GM21367 (cell line): ENCODE data around the gene PFN3.

Source experiments
- ATAC-seq: cut with Tn5 transposase; IDR thresholded peaks from one replicate; pipeline ENCODE4 v1.9.1; 2021; ENCODE audit not compliant: unreplicated experiment

The PFN3 gene

DNA sequence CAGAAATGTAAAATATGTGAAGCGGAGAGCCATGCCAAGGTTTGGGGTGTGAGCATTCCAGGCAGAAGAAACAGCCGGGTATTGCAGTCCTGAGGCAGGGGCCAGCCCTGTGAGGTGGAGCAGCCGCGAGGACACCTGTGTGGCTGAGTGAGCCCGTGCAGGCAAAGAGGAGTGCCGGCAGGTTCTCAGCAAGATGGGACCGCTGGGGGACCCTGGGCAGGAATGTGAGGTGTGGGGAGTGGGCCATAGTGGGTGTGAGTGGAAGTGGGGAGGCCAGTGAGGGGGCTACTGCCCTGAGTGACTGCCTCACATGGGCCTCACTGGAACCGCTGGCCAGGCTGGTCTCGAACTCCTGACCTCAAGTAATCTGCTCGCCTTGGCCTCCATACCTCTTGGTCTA, 38.0 kb upstream of the PFN3 start:
- no peak for ATAC-seq

DNA sequence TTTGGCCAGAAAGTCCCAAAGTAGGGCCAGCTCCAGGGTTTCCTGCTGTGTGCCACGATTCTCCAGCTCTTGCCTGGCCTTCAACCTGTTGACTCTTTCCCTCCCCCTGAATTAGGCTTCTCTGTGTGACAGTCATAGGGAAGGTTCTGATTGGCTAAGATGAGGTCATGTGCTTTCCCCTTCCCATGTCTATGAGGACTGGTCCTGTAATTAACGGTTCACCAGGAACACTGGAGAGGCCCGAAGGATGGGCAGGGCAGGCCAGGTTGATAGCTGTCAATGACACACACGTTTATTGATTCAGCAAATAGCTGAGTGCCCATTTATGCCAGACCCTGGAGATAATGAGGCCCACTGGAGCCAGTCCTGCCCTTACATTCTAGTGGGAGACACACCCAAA, 37.2 kb upstream of the PFN3 start:
- no peak for ATAC-seq

DNA sequence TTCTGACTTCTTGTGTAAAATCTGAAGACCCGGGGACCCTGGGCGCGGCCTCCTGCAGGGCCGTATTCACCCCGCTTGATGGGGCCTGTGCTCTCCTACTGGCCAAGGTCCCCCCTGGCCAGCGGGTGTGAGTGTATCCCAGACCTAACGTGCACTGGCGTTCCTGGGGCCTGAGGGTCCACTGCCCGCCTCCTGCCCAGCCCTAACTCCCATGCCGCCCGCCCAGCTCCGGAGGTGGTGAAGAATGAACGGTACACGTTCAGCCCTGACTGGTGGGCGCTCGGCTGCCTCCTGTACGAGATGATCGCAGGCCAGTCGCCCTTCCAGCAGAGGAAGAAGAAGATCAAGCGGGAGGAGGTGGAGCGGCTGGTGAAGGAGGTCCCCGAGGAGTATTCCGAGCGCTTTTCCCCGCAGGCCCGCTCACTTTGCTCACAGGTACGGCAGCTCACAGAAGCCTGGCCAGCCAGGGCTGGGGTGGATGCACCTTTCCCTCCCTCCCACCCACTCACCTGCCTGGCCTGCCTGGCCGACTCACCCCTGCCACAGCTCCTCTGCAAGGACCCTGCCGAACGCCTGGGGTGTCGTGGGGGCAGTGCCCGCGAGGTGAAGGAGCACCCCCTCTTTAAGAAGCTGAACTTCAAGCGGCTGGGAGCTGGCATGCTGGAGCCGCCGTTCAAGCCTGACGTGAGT, 35.5 kb upstream of the PFN3 start:
- no peak for ATAC-seq

DNA sequence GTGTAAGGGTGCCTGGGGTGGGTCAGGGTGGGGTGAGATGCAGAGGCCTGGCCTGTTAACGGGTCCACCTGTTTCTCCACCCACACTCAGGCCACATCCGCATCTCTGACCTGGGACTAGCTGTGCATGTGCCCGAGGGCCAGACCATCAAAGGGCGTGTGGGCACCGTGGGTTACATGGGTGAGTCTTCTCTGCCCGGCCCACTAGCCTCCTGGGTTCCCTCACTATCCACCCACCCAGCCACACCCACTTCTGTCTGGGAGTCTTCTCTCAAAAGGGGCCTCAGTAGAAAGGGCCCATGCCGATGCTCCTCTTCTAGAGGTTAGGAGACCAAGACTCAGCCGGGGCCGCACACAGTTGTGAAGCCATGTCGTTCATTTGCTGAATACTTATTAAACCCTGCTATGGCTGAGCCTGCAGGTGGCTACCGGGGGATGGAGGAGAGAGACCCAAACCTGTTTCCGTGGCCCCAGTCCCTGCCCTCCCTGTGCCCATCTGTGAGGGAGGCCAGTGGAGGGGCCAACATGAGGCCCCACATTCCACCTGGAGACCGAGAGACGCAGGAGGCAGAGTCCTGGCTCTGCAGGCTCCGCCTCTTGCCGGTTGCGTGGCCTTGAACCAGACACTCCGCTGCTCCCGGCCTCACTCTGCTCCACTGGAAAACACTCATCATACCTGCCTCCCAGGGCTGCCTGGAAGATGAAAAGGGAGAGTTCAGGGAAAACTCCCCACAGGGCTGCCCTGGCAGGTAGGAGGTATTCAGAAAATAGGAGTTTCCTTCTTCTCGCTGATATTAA, 34.7 kb upstream of the PFN3 start:
- no peak for ATAC-seq

DNA sequence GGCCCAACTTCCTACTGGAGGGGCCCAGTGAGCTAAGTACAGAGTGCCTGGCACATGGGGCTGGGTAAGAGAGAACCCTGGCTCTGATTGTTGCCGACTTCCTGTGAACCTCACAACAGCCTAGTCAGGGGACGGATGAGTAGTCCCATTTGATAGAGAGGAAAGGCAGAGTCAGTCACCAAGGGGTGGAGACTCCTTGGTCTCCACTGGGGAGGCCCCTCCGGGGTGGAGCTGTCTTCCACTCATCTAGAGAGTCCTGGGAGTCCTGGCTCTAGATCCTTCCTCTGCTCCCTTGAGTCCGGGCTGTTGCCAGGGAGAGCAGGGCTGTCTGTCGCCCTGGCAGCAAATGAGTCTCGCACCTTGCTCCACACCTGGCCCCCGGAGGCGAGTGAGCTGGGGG, 34.0 kb upstream of the PFN3 start:
- ATAC-seq: no peak

DNA sequence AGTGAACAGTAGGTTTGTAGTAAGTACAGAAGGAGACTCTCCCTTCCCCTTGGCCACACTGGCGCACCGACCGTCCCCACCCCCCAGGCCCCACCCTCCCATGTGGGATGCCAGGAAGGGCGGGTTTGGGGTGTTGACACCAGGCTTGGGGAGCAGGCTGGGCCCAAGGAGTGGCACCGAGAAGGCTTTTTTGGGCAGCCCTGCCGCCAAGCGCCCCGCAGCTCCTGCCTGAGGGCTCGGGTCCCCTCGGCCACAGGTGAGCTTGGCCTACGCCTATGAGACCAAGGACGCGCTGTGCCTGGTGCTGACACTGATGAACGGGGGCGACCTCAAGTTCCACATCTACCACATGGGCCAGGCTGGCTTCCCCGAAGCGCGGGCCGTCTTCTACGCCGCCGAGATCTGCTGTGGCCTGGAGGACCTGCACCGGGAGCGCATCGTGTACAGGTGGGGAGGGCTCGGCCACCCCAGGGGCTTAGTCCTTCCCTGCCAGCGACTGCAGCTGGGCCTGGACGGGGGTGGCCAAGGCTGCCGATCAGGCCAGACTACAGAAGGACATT, 33.3 kb upstream of the PFN3 start:
- ATAC-seq: no peak

DNA sequence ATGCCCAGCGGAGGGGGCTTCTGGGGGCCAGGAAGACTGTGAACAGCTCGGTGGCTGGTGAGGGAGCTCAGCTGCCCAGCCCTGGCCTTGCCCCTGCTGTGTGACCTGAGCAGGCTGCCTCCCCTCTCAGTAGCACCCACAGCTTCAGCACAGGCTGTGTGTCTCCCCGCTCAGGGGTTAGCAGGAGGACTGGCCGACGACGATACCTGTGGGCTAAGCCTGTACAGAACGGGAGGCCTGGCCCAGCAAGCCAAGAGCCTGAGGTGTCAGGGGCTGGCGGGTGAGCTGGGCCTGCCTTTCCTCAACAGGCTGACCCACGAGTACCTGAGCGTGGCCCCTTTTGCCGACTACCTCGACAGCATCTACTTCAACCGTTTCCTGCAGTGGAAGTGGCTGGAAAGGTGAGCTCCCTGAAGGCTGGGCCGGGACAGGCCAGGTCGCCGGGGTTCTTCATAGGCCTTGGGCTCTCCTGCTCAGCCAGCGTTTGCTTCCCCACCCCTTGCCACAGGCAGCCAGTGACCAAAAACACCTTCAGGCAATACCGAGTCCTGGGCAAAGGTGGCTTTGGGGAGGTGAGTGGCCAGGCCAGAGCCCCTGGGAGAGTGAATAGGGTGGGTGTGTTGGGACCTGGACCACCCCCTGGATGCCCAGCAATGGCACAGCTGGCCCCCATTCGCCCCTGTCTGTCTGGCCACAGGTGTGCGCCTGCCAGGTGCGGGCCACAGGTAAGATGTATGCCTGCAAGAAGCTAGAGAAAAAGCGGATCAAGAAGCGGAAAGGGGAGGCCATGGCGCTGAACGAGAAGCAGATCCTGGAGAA, 32.6 kb upstream of the PFN3 start:
- ATAC-seq: no peak

DNA sequence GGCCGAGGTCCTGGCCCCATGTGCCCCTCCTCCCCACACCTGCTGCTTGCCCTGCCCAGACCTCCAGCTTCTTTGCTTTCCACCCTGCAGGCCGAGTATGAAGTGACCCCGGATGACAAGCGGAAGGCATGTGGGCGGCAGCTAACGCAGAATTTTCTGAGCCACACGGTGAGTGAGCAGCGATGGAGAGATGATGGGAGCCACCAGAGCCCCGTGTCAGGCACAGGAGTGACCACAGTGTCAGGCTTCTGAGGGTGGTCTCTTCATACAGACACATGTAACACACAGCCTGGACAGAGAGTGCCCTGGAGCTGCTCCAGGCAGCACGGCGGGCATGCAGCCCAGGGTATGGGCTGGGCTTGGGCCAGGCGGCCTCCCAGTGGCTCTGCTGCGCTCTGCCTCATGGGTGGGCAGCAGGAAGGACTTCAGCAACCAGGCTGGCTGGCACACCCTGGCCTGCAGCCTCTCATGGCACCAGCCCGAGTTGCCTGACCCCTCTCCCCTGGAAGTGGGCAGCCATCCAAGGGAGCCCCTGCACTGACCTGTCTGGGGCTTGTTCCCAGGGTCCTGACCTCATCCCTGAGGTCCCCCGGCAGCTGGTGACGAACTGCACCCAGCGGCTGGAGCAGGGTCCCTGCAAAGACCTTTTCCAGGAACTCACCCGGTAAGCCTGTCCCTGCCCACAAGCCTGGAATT, 31.8 kb upstream of the PFN3 start:
- no peak for ATAC-seq

DNA sequence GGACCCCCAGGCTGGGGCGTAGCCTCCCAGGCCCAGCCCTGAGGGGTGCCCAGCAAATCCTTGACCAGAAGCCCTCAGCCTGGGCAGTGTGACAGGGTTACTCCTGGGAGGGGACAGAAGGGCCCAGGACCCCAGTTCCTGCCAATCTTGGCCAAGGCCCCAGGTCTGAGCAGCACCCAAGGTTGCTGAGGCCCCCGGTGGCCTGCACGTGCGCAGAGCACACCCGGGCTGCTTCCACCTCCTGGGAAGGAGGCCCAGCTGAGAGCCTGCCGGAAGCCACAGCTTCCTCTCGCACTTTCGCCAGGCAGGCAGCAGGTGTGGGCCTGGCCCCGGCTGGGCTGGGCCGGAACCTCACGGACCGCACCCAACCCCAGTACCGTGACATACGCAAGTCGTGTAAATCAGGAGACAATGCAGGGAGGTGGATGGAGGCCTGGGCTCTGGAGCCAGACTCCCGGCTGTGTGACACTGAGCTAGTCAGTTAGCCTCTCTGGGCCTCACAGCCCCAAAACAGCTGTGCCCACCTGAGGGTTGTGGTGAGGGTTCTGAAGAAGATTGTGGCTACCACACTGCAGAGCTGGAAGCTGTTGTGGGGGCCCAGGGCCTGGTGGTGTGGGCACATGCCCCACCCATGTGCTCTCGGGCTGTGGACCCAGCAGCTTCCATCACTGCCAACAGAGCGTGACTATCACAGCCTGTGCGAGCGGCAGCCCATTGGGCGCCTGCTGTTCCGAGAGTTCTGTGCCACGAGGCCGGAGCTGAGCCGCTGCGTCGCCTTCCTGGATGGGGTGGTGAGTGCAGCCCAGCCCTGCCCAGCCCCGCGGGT, 31.1 kb upstream of the PFN3 start:
- peak; percentile 31 for ATAC-seq

DNA sequence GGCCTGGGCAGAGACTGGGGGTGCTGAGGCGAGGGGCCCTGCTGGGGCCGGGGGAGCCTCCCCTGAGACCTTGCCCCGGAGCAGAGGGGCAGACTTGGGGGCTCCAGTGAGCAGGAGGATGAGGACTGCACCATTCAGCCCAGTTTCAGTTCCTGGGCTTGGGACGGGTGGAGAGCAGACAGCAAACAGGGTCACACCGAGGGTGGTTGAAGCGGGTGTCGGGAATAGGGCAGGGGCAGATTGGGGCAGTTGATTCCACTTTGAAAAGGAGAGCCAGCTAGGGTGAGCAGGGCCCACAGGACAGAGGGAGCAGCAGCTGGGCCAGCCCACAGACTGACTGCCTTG, 30.5 kb upstream of the PFN3 start:
- no peak for ATAC-seq

DNA sequence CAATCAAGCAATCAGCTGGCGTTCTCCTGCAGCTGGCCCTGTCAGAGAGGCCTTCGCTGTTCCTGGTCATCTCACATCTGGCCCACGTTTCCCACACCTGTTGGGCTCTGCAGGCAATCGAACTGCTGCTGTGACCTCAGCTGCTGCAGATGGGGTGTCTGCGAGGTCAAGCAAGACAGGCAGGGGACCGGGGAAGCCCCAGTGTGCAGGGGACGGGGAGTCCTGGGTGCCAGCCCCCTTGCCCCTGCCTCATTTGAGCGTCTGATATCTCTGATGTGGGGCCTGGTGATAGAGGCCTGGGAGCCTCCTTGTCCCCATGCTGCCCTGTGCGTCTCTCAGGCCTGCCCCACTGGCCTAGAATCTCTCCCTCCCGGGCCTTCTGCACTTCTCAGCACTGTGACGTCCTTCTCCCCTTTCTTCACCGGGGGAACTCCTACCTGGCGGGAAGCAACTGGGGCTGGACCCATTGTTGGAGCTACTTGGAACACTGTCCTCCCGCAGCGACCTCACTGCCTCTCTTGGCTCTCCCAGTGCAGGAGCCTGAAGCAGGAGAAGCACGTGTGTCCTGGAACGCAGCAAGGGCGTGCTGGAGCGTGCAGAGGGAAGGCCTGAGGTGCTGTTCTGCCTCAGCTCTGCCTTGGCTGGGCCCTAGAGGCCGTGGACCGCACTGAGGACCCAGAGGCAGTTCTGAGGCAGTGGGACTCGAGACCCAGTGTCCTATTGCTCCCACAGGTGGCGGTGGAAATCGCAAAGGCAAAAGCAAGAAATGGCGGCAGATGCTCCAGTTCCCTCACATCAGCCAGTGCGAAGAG, 29.9 kb upstream of the PFN3 start:
- no peak for ATAC-seq

DNA sequence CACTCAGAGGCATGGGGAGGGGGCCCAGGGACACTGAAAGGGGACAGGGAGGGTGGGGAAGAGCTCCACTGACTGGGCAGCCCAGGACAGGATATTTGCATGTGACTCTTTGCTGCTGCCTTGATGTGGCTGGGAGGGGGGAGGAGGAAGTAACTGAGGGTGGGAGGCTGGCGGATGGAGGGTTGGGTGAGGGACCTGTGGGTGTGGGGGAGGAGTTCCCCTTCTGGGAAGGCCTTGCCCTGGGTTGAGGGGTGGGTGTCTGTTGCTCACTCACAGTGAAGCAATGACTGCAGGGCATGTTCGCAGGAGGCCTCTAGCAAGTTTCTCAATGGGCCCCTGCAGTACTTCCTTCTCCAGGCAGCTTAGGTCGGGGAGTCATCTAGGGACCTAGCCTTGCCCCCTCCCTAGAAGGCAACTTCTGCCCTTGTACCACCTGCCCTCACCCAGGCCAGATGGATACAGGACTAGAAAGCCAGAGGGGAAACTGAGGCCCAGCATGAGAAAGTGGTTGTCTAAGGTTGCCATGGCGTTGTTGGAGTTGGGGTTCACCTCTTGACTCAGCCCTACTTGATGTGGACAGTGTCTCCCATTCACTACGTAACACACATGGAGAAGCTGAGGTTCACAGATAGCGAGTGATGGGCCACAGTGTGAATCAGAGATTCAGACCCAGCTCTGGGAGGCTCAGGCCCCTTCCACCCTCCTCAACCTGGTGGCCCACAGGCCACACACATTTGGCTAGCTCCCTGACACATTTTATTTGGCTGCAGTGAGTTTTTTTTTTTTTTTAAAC, 29.0 kb upstream of the PFN3 start:
- ATAC-seq: no peak

DNA sequence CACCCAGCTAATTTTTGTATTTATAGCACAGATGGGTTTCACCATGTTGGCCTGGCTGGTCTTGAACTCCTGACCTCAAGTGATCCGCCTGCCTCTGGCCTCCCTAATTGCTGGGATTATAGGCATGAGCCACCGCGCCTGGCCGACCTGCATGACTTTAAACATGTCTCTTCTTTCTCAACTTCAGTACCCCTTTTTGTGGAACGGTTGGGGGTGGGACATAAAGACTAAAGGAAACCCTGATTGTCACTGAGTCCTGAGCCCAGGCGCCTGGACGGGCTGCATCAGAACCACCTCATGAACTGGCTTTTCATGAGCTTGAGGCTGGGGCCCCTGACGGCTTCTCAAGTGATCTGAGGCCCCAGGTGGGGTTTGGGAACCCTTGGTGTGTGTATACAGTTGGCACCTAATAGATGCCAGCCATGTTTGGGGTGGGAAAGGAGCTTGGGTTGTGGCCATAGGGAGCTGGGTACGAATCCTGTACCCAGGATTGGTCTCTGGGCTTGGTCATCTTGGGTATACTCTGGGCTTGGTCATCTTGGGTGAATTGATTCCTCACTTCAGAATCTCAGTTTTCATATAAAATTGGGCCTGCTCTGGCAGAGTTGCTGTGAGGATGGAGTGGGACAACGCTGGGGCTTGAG, 28.2 kb upstream of the PFN3 start:
- no peak for ATAC-seq

DNA sequence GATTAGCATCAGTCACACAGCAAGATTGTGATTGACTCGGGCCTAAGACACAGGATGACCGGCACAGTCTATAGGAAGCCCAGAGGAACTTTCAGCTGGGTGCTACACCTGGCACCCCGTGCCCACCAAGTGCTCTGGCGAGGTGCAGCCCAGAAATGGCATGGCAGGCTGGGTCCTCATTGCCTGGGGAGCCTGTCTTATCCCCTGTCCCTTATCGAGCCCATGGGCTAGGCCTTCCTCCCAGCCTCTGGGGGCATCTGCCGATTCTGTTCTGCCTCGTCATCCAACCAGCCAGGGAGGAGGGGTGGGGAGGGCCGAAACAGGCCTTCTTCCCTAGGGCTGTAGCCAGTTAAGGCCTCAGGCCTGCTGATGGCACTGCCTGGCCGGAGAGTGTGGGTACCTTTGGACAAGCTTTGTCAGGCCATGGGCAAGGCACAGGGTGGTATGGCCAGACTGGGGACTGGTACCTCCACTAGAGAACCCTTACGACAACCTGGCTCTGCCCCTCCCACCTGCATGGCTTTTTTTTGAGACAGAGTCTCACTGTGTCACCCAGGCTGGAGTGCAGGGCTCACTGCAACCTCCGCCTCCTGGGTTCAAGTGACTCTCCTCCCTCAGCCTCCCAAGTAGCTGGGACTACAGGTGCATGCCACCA, 27.6 kb upstream of the PFN3 start:
- ATAC-seq: no peak

DNA sequence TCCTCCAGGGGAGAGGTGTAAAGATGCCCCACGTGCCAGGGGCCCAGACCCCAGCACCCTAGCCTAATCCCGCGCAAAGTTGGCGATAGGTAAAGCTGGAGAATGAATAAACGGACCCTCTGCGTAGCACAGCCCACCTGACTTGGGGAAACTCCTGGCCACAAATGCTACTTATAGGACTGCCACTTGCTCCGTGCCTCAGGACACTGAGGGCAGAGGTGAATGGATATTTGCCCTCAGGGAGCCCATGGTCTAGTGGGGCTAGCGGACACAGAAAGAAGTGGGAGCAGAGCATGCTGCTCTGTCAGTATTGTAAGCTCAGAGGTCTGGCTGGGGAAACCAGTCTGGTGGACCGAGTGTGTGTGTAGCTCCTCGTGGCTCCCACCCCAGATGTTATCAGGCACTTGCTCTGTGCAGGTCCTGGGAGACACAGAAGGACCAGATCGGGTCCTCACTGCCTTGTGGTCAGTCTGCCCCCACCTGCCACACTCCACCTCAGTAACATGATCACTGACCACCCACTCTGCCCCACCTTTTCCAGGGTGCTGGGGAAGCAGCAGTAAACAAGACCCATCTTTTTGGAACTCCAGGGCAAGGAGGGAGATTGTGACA, 26.9 kb upstream of the PFN3 start:
- no peak for ATAC-seq

DNA sequence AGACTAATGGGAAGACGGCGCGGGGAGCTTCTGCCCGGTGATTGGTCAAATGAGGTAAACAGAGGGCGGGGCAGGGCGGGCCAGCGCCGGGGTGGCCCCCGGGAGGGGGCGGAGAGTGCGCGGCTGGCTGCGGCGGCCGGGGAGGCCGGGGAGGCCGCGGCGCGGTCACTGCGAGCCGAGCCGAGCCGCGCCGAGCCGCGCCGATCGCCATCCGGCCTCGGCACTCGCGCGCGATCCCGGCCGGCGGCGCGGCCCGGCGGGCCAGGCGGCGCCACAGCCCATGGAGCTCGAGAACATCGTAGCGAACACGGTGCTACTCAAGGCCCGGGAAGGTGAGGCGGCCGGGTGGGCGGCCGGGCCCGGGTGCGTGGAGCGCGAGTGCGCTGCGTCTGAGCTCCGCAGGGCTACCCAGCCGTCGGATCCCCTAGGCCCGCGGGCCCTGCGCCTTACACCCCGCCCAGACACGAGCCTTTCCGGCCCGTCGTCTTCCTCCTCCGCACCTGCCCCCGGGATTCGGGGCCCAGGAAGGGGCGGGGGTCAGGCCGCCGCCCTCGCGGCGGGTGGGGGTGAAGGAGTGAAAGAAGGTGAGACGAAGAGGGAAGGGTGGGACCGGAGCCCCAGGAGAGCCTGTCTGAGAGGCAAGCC, 26.2 kb upstream of the PFN3 start, which contains the start of gene GRK6:
Gene GRK6 (plus strand): TSS at position 111 of the 645 bp plus-strand sequence. CDS start 170 bp downstream, at position 281.
- peak; percentile 1 for ATAC-seq
